PC-3 (cell line): Measurements from ENCODE around the gene ERMAP.

Experiments
- EZH2 ChIP-seq: fragments of 300-600 bp; sonication (generic); IDR thresholded peaks from one replicate; pipeline ENCODE4 v1.6.1; 2017; ENCODE audit warnings: antibody characterized with exemption, mild to moderate bottlenecking, low read length; ENCODE audit not compliant: unreplicated experiment
- EZH2phosphoT487 ChIP-seq: fragments of 300-600 bp; sonication (generic); IDR thresholded peaks from 2 replicates; pipeline ENCODE4 v1.6.1; 2018; ENCODE audit warnings: mild to moderate bottlenecking, antibody characterized with exemption, low read length, borderline replicate concordance
- TF ChIP-seq, protein P1 (sequence below): fragments of 300-600 bp; sonication (generic); conservative IDR thresholded peaks from 2 replicates; pipeline ENCODE4 v1.5.1; 2017; ENCODE audit warnings: antibody characterized with exemption, low read depth, mild to moderate bottlenecking, low read length

DNA sequence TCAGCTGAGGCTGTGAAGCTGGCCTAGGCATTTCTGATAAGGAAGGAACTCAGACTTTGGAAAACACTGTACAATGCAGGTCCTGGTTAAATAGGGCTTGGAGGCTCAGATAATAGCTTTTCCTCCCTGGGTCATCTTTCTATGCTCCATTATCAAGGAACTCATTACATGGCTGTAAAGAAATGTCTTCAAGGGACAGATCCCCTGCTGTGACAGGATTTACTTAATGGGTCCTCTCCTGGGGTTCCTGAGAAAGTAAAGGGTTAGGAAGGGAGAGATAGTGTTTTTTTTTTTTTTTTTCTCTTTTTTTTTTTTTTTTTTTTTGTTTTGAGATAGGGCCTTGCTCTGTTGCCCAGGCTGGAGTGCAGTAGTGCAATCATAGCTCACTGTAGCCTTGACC lies 14.4 kb downstream of the ERMAP start:
- TF ChIP-seq, protein P1, sequence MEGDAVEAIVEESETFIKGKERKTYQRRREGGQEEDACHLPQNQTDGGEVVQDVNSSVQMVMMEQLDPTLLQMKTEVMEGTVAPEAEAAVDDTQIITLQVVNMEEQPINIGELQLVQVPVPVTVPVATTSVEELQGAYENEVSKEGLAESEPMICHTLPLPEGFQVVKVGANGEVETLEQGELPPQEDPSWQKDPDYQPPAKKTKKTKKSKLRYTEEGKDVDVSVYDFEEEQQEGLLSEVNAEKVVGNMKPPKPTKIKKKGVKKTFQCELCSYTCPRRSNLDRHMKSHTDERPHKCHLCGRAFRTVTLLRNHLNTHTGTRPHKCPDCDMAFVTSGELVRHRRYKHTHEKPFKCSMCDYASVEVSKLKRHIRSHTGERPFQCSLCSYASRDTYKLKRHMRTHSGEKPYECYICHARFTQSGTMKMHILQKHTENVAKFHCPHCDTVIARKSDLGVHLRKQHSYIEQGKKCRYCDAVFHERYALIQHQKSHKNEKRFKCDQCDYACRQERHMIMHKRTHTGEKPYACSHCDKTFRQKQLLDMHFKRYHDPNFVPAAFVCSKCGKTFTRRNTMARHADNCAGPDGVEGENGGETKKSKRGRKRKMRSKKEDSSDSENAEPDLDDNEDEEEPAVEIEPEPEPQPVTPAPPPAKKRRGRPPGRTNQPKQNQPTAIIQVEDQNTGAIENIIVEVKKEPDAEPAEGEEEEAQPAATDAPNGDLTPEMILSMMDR = no peak
- TF ChIP-seq EZH2 (no peak), EZH2phosphoT487 (no peak)
